GM21737 (cell line): ENCODE data around the gene USF1.

Experiments
- ATAC-seq: cut with Tn5 transposase; IDR thresholded peaks from one replicate; pipeline ENCODE4 v1.9.1; 2021; ENCODE audit warnings: mild to moderate bottlenecking, moderate library complexity; ENCODE audit not compliant: unreplicated experiment

Gene USF1

GRCh38 chr1:161045736-161046604 lies at the start of gene USF1:
Gene USF1 (minus strand): TSS chr1:161045977. CDS start chr1:161043275, 2,702 bp downstream.
- ATAC-seq, result peak; percentile 53

GRCh38 chr1:161095230-161095629 lies 49.5 kb upstream of the USF1 start:
- no peak for ATAC-seq

GRCh38 chr1:161094481-161094880 lies 48.7 kb upstream of the USF1 start:
- ATAC-seq, result no peak

- ATAC-seq, result no peak
Observed at GRCh38 chr1:161092621-161093028, 46.8 kb upstream of the USF1 start.

GRCh38 chr1:161091796-161092507 lies 46.2 kb upstream of the USF1 start:
- no peak for ATAC-seq

GRCh38 chr1:161091093-161091492 lies 45.3 kb upstream of the USF1 start:
- ATAC-seq, result no peak

- no peak for ATAC-seq
Observed at GRCh38 chr1:161090617-161091016, 44.8 kb upstream of the USF1 start.

- ATAC-seq, result no peak
Observed at GRCh38 chr1:161089938-161090337, 44.2 kb upstream of the USF1 start.

GRCh38 chr1:161089251-161089924 lies 43.6 kb upstream of the USF1 start, which contains the start of gene NECTIN4:
Gene NECTIN4 (minus strand): TSS chr1:161089558. CDS start chr1:161089296, 262 bp downstream.
- no peak for ATAC-seq

- no peak for ATAC-seq
Observed at GRCh38 chr1:161088587-161089110, 42.9 kb upstream of the USF1 start.

GRCh38 chr1:161086457-161086856 lies 40.7 kb upstream of the USF1 start:
- no peak for ATAC-seq

GRCh38 chr1:161085165-161085564 lies 39.4 kb upstream of the USF1 start:
- ATAC-seq, result no peak

- no peak for ATAC-seq
Observed at GRCh38 chr1:161084597-161084988, 38.8 kb upstream of the USF1 start.

GRCh38 chr1:161083748-161084596 lies 38.2 kb upstream of the USF1 start:
- no peak for ATAC-seq

GRCh38 chr1:161082996-161083747 lies 37.4 kb upstream of the USF1 start:
- no peak for ATAC-seq

- no peak for ATAC-seq
Observed at GRCh38 chr1:161082483-161082882, 36.7 kb upstream of the USF1 start.

GRCh38 chr1:161081519-161081918 lies 35.7 kb upstream of the USF1 start:
- ATAC-seq, result no peak

GRCh38 chr1:161080441-161081405 lies 34.9 kb upstream of the USF1 start:
- no peak for ATAC-seq
